Activated CD4-positive, CD25-positive, alpha-beta regulatory T cell (primary cell): Measurements from ENCODE around the gene NPAS3.

Source experiments
- DNase-seq, 4 experiments: peaks; one replicate each; lab custom pipeline; 2025; lab: John Stamatoyannopoulos, UW

NPAS3 gene

GRCh38 chr14:33555710-33556350 is 617.2 kb downstream of the NPAS3 start:
- no peak for DNase-seq

- no peak for DNase-seq
Measured at GRCh38 chr14:33556382-33557121, 617.9 kb downstream of the NPAS3 start.

DNA sequence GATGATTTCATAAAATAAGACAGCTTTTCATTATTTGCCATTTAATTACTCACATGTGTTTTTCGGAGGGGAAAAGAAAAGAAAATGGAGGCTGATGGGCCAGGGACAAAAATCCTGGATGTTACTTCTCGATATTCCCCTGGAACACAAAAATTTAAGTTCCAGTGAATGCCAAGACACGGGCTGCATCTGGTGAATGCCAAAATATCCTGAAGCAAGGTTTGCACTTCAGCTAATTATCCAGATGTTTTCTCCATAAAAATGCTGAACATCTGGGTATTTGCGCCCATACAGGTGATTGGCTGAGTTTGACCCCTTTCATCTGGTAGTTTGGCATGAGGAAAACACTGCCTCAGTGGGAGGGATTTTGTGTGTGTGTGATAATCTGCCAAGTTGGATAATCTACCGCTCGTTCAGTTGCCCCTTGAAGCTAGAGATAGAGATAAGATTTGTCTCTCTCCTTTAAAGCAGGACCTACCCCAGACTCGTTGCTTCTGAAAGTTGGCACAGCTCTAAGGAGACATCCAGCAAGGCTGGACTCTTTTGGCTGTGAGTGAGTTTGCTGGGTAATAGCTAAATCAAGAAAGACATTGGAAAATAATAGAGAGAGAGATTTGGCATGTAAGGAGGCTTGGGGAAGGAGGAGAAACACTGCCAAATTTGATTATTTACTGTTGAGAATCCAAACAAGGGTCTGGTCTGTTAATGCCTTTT is 622.2 kb downstream of the NPAS3 start:
- no peak for DNase-seq

DNA sequence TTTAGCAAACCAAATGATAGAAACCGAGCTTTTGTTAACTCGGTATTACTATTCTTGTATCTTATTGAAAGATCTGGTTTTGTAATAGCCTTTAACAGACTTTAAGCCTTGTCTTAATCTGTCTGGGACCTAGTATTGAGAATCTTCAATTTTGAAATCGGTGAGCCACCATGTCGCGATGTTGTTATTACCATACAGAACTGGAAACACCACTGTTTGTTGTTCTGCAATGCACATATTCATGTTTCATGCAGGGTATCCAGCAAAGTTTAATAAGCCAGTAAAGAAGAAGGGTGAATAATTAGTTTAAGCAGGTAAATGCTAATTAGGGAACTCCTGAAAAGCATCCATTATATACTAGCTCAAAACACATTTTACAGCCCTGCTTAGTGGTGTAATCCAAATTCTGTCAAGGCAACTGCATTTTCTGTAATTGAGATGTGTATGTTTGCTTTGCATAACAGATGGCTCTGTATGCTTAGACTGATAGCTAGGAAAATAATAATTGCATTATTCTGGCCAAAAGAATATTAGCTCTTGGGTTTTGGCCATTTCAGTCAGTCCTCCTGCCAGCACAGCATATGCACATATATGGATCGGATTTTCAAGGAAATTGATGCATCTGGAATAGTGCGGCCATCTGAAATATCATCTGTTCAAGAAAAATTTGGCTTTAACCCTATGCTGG is 623.0 kb downstream of the NPAS3 start:
- DNase-seq = no peak

DNA sequence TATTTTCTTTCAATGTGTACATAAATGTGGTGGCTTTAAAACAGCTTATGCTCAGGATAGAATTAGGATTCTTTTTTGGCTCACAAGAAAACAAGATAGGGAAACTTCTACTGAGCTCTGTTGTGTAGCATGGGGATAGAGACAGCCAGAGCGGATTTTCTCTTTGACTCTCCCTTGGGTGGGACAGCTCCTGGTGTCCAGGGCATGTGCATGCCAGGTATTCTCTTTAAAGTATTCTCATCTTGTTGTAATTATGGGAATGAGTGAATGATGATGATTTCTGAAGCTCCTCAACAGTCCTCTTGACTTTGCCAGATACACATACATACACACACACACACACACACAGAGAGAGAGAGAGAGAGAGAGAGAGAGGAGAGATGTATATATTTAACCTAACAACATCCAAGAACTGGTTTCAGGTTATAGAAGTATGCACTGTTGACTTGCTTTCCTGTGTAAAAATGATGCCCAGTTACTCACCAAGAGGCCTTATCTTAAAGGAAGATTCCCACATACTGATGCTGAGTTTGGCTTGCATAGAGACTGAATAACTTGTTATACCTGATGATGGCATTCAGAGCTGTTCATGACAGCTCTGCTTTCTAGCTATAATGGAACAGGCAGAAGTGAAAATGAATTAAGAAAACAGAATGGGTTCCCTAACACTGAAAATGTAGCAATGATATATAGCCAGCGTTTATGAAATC is 624.7 kb downstream of the NPAS3 start:
- DNase-seq = no peak

- no peak for DNase-seq
Measured at GRCh38 chr14:33563901-33564197, 625.2 kb downstream of the NPAS3 start.

DNA sequence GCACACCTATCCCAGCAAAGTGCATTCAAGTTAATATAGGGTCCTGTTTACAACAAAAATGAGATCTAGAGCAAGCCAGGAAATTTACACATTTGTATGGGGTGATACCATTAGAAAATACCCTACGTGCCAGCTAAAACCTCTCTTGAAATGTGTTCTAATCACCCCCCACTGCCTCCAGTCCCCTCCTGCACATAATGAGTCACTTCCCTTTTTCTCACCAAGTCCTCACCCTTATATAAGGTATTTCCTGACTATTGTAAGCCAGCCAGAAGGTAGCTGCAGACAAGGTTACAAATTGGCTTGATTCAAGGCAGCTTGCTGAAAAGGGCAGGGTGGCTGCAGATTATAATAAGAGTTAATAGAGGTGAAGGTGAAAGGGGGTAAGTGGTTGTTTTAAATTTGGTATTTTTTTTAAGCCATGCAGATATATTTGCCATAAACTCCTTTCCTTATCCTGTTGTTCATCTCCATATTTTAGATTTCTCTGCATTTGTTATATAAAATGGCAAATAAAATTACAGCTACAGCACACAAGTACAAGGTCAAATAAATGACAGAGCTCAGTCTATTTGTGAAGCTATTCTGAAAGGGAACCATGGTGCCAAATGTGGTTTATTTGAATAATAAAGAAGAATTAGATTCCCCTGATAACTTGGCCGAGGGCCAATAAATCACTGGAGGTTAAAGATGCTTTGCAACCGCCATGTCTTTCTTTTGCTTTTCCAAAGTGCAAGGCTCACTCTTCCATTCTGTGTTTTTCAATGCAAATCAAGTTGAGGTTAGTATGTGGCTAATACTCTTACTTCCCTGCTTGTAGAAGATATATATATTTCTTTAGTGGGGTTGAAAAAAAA is 626.3 kb downstream of the NPAS3 start:
- DNase-seq = no peak

GRCh38 chr14:33566082-33566481 is 627.4 kb downstream of the NPAS3 start:
- no peak for DNase-seq

DNA sequence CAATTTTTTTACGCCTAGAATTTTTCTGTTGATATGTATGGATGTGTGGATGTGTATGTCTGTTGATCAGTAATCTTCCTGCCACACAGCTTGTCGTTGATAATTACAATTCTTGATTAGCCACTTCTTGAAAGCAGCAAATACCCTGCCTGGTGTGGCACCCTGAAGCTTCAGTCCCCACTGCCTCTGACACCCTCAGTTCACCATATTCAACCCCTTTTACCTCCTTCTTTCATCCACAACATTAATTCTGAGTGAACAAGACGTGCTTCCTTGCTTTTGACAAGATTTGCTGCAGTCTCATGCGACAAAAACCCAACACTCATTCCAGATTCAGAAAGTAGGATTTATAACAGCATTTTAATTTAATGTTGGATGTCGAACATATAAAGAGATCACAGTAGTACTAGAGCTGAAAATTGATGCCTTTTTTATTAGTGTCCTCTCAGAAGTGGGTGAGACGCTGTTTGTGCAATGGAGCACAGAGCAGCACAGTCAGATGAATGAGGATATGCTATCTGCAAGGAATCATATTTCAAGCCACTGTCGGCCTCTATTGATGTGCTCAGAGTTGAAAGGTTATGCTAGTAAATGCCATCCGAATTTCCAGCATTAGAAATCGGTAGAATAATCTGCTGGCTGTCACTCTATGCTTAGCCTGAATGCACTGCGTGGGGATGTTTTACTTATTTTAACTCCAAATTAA is 628.5 kb downstream of the NPAS3 start:
- no peak for DNase-seq

- DNase-seq = no peak
Measured at GRCh38 chr14:33567731-33568130, 629.1 kb downstream of the NPAS3 start.

DNA sequence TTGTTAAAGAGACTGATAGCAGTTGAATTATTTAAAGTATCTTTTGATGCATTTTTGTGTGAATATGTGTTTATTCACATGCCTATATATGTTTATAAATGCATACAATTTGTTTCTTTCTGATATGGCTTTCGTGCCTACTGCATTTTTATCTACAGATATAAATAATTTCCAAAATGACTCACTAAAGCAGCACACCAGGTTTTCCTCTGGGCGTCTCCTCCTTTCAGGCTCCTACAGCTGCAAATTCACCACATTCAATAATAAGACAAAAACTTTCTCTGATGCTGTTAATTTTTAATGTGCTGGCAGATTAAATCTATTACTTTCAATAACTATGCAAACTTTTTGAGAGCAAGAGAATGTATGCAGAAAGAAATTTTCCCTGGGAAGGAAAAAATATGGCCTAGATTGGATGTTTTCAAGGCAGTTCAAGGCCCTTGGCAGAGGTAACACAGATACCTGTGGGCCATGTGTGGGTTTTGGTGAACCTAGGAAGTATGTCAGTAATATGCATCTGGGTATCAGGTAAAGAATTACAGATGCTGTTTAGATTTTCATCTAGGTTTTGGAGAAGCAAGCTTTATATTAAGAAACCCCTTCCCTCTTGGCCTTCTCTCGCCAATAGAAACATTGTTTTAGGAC is 630.4 kb downstream of the NPAS3 start:
- DNase-seq = no peak

- DNase-seq = no peak
Measured at GRCh38 chr14:33569821-33570687, 631.4 kb downstream of the NPAS3 start.

DNA sequence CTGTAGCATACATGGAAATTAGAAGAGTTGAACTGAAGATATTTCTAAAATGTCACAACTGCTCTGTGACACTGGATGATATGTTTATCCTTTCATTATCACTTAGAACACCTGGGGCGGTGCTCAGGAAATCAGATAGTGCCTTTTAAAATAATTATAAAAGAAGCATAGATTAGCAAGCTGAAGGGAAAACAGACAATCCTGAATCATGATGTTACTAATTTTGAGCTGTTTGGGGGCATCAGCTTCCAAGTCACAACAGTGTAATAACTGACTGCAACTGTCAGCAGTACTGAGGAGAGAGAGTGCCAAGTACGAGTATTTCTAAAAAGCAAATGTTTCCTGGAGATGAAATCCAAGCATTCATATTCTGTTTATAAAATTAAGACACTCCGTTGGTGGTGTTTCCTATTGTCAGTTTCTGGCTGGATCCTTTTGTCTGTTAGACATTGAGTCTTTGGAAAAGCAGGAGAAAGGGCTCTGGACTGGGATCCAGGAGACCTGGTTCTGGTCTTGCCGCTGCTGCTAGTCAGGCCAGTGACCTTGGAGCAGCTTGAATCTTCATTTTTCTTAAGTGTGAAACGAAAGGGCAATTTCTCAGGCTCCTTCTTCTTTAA is 632.1 kb downstream of the NPAS3 start:
- DNase-seq = no peak

DNA sequence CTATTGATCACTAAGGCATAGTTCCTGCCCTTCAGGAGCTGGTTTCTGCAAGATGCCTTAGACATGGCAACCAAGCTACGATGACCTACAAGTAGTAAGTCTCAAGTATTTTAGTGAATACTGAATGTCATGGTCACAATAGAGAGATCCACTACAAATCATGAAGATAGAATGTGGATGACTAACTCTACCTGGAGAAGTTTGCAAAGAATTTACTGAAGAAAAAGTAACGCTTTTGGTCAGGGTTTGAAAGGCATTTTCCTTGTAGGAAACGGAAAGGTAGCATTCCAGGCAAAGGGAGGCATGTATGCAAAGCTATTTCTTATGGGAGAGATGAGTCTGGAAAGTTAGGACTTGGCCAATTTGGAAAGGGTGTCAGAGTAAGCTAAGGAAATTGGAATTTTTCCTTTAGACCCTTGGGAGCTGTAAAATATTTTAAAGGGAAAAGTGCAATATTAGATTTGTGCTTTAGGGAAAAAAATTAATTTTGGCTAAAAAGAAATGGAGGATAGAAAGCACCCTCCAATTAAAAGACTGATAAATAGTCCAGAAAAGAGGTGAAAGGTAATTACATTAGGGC is 634.7 kb downstream of the NPAS3 start:
- no peak for DNase-seq

- no peak for DNase-seq
Measured at GRCh38 chr14:33576014-33576413, 637.3 kb downstream of the NPAS3 start.

DNA sequence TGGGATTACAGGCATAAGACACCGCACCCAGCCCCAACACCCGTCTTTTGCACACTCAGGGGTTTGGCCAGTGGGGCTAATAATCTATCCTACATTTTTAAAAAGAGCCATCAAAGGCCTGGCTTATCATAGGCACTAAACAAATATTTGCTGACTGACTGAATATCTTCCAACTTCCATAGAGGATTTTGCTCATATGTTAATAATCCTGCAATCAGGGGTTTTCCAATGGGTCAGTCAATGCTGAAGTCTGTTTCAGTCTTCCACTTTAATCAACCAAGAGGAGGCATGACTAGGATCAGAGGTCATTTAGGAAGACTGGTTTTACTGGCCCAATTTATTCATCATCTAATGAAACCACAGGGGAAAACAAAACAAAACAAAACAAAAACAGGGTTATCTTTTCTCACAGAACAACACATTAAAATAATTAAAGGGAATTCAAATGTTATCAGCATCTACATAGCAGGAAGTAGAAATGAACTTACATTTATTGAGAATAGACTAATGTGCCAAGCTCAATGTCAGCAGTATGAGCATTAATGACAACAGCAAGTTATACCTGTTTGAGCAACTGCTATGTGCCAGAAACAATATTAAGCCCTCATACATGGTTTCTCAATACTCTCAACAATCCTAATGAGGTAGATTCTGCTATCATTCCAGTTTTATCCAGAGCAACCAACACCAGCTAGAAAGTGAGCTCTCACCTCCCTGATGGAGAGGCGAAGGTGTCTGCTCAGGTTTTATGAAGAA is 640.0 kb downstream of the NPAS3 start:
- no peak for DNase-seq

DNA sequence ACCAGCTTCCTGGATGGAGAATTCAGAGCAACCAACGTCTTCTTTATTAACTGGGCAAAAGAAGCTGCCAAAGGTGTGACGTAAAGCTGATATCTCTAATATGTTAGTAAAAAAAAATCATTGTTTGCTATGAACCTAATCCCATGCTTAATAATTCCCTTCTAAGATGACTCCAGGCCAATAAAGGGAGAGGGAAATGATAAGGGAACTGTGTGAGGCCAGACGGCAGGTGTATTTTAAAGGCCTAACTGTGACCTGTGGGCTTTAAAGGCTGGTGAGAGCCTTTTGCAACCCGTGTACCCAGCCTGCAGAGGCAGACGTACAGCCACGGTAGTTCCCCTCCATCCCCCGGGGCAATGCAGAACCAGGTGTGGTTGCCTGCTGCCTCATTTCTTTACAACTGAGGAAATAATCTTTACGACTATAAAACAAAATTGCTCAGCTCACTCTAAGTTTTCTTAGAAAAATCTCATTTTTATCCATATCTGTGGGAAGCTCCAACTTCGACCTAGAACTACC is 641.6 kb downstream of the NPAS3 start:
- no peak for DNase-seq
